Ascending aorta (tissue), 2 donors: ENCODE data around the gene UBA52. TPM values are rescaled to one million over a fixed set of nuclear protein-coding genes. Genes with fewer than 3 reads are reported as not detected.

ENCODE experiments used
- DNase-seq, 2 donors: peaks; one replicate each; pipeline ENCODE4 v3.0.0-alpha.2; 2019; ENCODE audit warnings: low spot score in 2 of 2
- H3K27ac ChIP-seq, 2 donors: fragments of 200-600 bp; sonication (generic); one replicate each; pipeline ENCODE4 v1.5.1; 2016 to 2017; ENCODE audit warnings: mild to moderate bottlenecking in 1 of 2
- H3K27me3 ChIP-seq: fragments of 200-600 bp; sonication (generic); one replicate; pipeline ENCODE4 v1.5.1; 2017
- H3K36me3 ChIP-seq, 2 donors: fragments of 200-600 bp; sonication (generic); one replicate each; pipeline ENCODE4 v1.5.1; 2016
- H3K4me1 ChIP-seq, 2 donors: fragments of 200-600 bp; sonication (generic); one replicate each; pipeline ENCODE4 v1.5.1; 2016 to 2017; ENCODE audit warnings: mild to moderate bottlenecking in 1 of 2
- H3K4me3 ChIP-seq, 2 donors: fragments of 200-600 bp; sonication (generic); one replicate each; pipeline ENCODE4 v1.5.1; 2016 to 2017; ENCODE audit warnings: mild to moderate bottlenecking in 1 of 2
- H3K9me3 ChIP-seq, 2 donors: fragments of 200-600 bp; sonication (generic); one replicate each; pipeline ENCODE4 v1.5.1; 2016
- intact Hi-C: fragments of 100-400 bp; cut with DNase I; formaldehyde crosslinking; loops from one replicate; pipeline ENCODE4 v1.15.1; 2023
- total RNA-seq: library from RNA; depleted of rRNA; stranded (reverse); fragments of >200 nt; gene quantifications from one replicate; pipeline ENCODE4 v1.1.0, GENCODE V29; 2016
- TF ChIP-seq, protein P1 (sequence below), 3 experiments: fragments of 200-600 bp in 2 of 3; fragments of 450-650 bp in 1 of 3; sonication (generic) in 2 of 3; IDR thresholded peaks; one replicate each; pipeline ENCODE4 v1.5.1; 2016 to 2019; ENCODE audit warnings: antibody characterized with exemption in 3 of 3, mild to moderate bottlenecking in 1 of 3, moderate library complexity in 1 of 3

Gene UBA52
- total RNA-seq, 1 donor from 2014 or later = 554 TPM

DNA sequence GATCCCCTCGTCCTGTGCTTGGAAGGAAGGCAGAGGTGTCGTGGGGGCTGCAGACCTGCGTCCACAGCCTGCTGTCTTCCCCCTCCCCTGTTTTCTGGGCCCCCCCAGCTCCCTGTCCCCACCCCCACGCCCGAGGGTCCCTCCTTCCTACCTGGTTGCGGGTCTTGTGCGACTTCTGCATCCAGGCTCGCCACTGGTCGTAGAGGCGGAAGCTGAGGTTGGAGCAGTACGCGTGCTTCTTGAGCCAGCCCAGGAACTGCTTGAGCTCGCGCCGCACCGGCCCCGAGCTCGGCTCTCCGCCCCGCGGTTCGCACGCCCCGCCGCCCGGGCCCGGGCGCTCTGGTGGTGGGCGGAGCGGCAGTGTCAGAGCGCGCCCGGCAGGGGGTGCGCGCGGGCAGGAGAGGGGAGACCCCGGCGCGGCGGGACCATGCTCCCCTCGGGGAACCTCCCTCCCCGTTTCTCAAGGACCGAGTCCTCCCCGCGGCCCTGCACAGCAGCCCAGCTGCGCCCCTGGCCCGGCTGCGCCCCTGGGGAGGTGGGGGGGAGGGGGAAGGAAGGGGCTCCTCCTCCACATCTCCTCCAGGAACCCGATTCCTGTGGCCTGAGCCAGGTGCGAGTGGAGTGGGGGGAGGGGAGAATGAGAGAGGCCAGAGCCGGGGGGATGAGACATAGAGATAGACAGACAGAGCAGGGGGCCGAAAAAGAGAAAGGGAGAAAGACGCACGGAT is 22.6 kb downstream of the UBA52 start:
- intact Hi-C loops = loop anchor here (1.0 to 5.0 kb wide), 6 partner anchors 43 to 273 kb away; partner anchors contain the start of genes KLHL26 and UPF1
- H3K4me1 ChIP-seq = peaks cover 12 to 21% of the 10 kb centered on the region in 2 donors
- peaks cover 3% of the 10 kb centered on the region for H3K27me3 ChIP-seq
- DNase-seq = peak in 1 of 2 donors; percentile 87
- peak overlapping the region in 1 of 2 donors; percentile 20 for H3K27ac ChIP-seq
- peak overlapping the region; percentile 39 to 61 for H3K4me3 ChIP-seq
- H3K36me3 ChIP-seq = peaks cover 5 to 8% of the 10 kb centered on the region in 2 donors
- TF ChIP-seq, protein P1, sequence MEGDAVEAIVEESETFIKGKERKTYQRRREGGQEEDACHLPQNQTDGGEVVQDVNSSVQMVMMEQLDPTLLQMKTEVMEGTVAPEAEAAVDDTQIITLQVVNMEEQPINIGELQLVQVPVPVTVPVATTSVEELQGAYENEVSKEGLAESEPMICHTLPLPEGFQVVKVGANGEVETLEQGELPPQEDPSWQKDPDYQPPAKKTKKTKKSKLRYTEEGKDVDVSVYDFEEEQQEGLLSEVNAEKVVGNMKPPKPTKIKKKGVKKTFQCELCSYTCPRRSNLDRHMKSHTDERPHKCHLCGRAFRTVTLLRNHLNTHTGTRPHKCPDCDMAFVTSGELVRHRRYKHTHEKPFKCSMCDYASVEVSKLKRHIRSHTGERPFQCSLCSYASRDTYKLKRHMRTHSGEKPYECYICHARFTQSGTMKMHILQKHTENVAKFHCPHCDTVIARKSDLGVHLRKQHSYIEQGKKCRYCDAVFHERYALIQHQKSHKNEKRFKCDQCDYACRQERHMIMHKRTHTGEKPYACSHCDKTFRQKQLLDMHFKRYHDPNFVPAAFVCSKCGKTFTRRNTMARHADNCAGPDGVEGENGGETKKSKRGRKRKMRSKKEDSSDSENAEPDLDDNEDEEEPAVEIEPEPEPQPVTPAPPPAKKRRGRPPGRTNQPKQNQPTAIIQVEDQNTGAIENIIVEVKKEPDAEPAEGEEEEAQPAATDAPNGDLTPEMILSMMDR (IDR thresholded peaks at IDR 0.05) = peak; percentile 58 to 94 (median 81)
- no peaks in the 10 kb centered on the region for H3K9me3 ChIP-seq

- H3K36me3 ChIP-seq = peaks cover 5 to 8% of the 10 kb centered on the region in 2 donors
- intact Hi-C loops = loop anchor here (1.0 to 5.0 kb wide), 6 partner anchors 42 to 272 kb away; partner anchors contain the start of genes KLHL26 and UPF1
- H3K4me3 ChIP-seq = peak overlapping the region; percentile 39 to 61
- no peak overlapping the region for H3K27ac ChIP-seq
- no peak for DNase-seq
- H3K4me1 ChIP-seq = peaks cover 7 to 17% of the 10 kb centered on the region in 2 donors
- no peaks in the 10 kb centered on the region for H3K9me3 ChIP-seq
- TF ChIP-seq, protein P1 (IDR thresholded peaks at IDR 0.05) = no peak
- H3K27me3 ChIP-seq = peaks cover 3% of the 10 kb centered on the region
Measured at GRCh38 chr19:18594824-18595373, 23.2 kb downstream of the UBA52 start.

DNA sequence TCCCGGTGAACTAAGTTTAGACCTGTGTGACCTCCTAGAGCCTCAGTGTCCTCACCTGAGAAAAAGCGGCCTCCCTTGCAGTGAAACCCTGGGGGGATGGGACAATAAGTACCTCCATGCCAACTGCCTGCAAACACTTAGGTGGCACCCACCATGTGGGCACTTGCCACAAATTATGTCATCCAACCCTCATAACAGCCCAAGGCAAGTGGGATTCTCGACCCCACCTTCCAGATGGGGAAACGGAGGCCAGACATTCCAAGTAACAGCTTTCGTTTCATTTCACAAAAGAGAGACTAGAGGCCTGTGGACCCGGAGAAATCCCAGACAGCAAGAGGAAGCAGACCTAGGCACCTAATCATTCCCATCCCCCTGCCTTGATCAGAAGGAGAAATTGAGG is 23.8 kb downstream of the UBA52 start:
- H3K4me3 ChIP-seq = no peak overlapping the region
- intact Hi-C loops = loop anchor here (2.0 kb wide), 2 partner anchors 77 to 253 kb away; no protein-coding TSS in a partner anchor
- H3K9me3 ChIP-seq = no peaks in the 10 kb centered on the region
- peaks cover 6 to 14% of the 10 kb centered on the region in 2 donors for H3K4me1 ChIP-seq
- DNase-seq = no peak
- H3K27ac ChIP-seq = no peak overlapping the region
- TF ChIP-seq, protein P1 (IDR thresholded peaks at IDR 0.05) = no peak
- peaks cover 5 to 7% of the 10 kb centered on the region in 2 donors for H3K36me3 ChIP-seq
- peaks cover 3% of the 10 kb centered on the region for H3K27me3 ChIP-seq

DNA sequence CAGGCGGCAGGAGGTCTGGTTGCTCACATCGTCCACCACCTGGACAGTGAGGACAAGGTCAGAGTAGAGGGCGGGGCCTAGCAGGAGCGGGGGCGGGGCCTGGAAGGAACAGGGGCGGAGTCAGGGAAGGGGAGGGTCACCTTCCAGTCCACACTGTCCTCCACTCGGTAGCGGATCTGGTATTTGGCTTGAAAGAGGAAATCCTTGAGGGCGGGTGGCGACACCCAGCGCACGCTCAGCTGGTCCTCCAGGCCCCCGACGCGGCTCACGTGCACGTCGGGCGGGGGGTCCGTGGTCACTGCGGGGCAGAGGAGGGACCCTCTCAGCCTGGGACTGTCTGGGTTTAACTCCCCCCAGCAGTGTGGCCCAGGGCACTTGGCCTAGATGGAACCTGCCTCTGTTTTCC is 25.1 kb downstream of the UBA52 start:
- Histone ChIP-seq H3K9me3 (no peaks in the 10 kb centered on the region), H3K4me1 (peaks cover 6 to 14% of the 10 kb centered on the region in 2 donors), H3K27ac (no peak overlapping the region), H3K27me3 (peaks cover 3% of the 10 kb centered on the region), H3K4me3 (no peak overlapping the region), H3K36me3 (no peaks in the 10 kb centered on the region)
- TF ChIP-seq, protein P1 (IDR thresholded peaks at IDR 0.05) = no peak
- intact Hi-C loops = no loop called here
- DNase-seq = no peak

- TF ChIP-seq, protein P1 (IDR thresholded peaks at IDR 0.05) = no peak
- Histone ChIP-seq H3K4me1 (peaks cover 6 to 14% of the 10 kb centered on the region in 2 donors), H3K27ac (no peak overlapping the region), H3K27me3 (peaks cover 3% of the 10 kb centered on the region), H3K4me3 (no peak overlapping the region), H3K9me3 (no peaks in the 10 kb centered on the region), H3K36me3 (no peaks in the 10 kb centered on the region)
- DNase-seq = no peak
- intact Hi-C loops = no loop called here
Measured at GRCh38 chr19:18597809-18598660, 26.4 kb downstream of the UBA52 start.
